T-helper 2 cell treated with Interferon-gamma antibody and Interleukin-4, amounts not matched to agents 100 ng/mL and 5 ng/mL, for 36 hours (primary cell): ENCODE results near the gene ZNF414. TPM values are rescaled to one million over a fixed set of nuclear protein-coding genes. Genes with fewer than 3 reads are reported as not detected.
"Not testable (repeated sequence)": the region's sequence is repeated elsewhere in the genome, so short reads cannot be mapped to it uniquely, and the experiment has no call there.

Experiments used
- intact Hi-C: fragments of 100-400 bp; cut with micrococcal nuclease; formaldehyde crosslinking; loops from one replicate; pipeline ENCODE4 v1.15.1; 2023
- total RNA-seq: library from RNA; stranded (reverse); gene quantifications from 2 replicates; pipeline ENCODE4 v1.2.3, GENCODE V29; 2022

The ZNF414 gene
- 32.7 and 38.4 TPM in 2 replicates for total RNA-seq

DNA sequence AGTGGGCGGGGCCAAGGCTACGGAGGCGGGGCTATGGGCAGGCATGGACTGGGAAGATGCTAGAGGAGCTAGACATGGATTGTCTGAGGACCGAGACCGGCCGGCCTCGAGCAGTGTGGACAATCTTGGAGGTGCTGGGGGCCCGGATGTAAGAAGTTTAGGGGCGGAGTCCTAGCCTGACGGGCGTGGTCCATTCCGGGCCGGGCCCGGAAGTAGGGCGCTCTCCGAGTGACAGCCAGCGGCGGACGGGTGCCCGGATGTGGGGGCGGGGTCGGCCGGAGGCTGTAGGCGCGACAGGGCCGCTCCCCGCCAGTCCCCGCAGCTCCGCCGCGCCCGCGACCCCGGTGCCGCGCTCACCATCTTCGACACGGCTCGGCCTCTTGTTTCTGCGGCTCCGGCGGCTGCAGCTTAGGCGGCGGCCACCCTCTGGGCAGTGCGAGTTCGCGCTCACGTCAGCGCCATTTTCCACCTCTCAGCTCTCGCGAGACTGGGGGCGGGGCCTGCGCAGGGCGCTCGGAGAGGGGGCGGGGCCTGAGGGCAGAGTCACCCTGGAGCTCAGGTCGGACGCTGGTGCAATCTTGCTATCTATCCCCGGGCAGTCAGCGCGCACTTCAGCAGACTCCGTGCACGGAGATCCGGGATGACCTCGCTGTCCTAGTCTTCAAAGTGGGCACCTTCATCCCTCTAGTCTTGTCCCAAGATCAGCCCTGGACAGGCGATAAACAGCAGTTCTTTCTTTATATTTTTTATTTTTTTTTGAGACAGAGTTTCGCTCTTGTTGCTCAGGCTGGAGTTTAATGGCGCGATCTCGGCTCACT, at the start of gene ZNF414:
ZNF414 (minus strand) TSS at position 481 of the 818 bp plus-strand sequence; CDS start at position 360, 121 bp downstream.
- intact Hi-C loops, result loop anchor here (1.0 to 2.0 kb wide), 3 partner anchors 70 to 123 kb away; partner anchors contain the start of genes HNRNPM, MARCHF2 and RAB11B

DNA sequence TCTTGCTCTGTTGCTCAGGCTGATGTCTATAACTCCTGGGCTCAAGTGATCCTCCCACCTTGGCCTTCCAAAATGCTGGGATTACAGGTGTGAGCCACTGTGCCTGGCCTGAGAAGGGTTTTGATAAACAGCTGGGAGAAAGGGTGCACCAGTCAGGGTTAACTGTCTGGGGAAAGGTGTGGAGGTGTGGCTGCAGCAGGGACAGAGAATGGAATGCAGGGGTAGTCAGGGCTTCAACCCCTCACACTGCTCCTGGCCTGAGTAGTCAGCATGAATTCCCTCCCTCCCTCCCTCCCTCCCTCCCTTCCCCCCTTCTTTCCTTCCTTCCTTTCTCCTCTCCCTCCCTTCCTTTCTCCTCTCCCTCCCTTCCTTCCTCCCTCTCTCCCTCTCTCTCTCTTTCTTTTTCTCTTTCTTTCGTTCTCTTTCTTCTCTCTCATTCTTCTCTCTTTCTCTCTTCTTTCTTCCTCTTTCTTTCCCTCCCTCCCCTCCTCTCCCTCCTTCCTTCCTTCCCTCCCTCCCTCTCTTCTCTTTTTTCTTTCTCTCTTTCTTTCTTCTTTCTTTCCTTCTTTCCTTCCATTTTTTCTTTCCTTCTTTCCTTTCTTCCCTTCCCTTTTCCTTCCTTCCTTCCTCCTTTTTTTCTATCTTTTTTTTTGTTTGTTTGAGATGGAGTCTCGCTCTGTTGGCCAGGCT, 47.3 kb upstream of the ZNF414 start:
- intact Hi-C loops, result no loop called here

DNA sequence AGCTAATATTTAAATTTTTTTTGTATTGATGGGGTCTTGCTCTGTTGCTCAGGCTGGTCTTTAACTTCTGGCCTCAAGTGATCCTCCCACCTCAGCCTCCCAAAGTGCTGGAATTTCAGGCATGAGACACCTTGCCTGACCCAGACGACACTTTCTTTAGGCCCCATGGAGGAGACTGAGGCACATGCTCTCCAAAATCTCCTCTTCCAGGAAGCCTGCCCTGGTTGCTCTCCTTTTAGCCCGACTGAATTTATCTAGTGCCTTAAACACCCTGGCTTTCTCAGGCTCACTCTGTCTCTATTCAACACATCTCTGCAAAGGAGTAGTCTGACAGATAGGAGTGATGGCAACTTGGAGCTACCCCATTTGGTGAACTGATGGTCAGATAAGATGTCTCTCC, 44.4 kb upstream of the ZNF414 start:
- intact Hi-C loops, result no loop called here

- intact Hi-C loops, result no loop called here
These were observed 43.8 kb upstream of the ZNF414 start for GRCh38 chr19:8557642-8558238.

- intact Hi-C loops, result not testable (repeated sequence)
These were observed 39.8 kb upstream of the ZNF414 start for GRCh38 chr19:8553729-8554128.

GRCh38 chr19:8552810-8553209, 38.8 kb upstream of the ZNF414 start:
- intact Hi-C loops, result no loop called here

- intact Hi-C loops, result no loop called here
These were observed 36.1 kb upstream of the ZNF414 start for GRCh38 chr19:8550070-8550469.

- intact Hi-C loops, result no loop called here
These were observed 31.8 kb upstream of the ZNF414 start for GRCh38 chr19:8545743-8546142.

- intact Hi-C loops, result no loop called here
These were observed 30.2 kb upstream of the ZNF414 start for GRCh38 chr19:8544168-8544567.

DNA sequence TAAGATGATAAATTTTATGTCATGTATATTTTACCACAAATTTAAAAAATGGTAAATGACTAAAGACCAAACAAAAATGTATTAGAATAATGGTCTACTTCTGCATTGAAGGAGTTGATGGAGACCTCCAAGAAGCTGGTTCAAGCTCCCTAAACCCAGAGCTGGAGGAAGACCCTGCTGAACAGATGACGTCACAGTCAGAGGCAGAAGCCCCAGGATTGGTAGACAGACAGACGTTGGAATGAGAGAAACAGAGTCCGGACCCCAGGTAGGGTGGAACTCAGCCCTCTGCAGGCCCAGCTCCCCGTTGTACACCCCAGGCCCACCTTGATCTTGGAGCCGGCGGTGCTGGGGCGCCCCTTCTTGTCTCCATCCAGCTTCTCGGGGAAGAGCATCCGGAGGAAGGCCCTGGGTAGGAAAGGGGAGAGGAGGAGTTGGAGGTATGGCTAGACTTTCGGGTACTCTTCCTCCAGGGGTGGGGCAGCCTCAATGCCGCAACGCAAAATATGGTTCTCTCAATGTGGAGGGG, 25.7 kb upstream of the ZNF414 start:
- intact Hi-C loops, result no loop called here

DNA sequence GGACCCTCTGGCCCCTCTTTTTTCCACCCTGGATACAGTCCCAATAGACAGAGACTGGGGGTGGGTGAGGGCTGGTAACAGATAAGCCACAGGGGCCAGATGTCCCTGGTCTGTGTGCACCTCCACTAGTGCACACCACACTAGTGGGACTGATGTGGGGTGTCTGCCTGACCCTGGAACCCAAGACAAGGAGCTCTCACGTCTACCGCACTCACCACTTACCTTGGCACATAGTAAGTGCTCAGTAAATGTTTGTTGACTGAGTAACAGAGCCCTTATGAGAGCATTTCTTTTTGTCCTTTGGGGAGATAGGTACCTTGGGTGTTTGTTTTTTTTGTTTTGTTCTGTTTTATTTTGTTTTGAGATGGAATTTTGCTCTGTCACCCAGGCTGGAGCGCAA, 23.1 kb upstream of the ZNF414 start:
- intact Hi-C loops, result no loop called here

- intact Hi-C loops, result no loop called here
These were observed 22.3 kb upstream of the ZNF414 start for GRCh38 chr19:8536282-8536681.

GRCh38 chr19:8532225-8532624, 18.3 kb upstream of the ZNF414 start:
- intact Hi-C loops, result no loop called here

DNA sequence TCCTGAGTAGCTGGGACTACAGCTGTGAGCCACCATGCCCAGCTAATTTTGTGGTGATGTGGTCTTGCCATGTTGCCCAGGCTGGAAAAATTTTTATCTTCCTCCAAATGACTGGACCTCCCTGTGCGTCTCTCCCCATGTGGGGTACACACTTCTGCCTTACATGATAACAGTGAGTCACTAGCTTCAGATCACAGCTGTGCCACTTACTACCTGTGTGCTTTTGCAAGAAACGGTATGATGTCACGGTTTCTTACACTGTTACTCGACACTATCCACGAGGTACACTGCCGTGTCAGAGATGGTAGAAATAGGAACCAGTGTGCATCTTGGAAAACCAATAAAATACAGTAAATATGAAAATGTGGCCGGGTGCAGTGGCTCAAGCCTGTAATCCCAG, 17.5 kb upstream of the ZNF414 start:
- intact Hi-C loops, result no loop called here

- intact Hi-C loops, result no loop called here
These were observed 16.2 kb upstream of the ZNF414 start for GRCh38 chr19:8530061-8530679.

DNA sequence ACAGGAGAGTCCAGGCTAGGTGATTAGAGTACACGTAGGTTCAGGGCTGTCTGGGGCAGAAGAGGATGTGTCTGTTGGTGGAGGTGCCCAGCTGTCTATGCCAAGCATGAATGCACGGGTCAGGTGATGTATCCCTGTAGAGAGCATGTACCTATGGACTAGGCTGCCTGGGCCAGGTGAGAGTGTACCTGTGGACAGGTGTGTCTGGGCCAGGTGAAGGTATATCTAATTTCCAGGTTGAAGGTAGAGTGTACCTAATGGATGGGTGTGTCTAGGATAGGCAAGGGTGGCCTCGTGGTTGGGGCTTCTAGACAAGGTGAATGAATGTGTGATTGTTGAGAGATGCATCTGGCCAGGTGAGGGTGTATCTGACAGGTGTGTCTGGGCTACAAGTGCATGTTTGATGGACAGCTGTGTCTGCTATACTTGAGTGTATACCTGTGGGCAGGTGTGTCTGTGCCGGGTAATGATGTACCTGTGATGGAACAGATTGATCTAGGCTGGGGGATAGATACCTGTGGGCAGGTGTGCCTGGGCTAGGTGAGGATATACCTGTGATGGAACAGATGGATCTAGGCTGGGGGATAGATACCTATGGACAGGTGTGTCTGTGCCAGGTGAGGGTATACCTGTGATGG, 15.5 kb upstream of the ZNF414 start:
- intact Hi-C loops, result no loop called here

DNA sequence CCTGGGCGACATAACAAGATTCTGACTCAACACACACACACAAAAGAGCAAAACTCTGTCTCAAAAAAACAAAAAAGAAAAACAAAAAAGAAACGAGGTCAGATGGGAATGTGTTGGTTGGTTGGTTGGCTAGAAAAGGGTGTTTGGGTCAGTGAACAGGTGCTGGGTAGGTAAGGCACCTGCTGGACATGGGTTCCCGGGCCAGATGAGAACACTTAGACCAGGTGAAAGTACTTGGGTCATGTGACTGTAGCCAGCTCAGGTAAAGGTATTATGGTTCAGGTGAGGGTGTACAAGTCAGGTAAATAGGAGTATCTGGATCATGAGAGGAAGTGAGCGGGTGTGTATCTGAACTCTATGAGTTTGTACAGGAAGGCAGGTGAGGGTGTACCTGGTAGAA, 14.5 kb upstream of the ZNF414 start:
- intact Hi-C loops, result no loop called here

DNA sequence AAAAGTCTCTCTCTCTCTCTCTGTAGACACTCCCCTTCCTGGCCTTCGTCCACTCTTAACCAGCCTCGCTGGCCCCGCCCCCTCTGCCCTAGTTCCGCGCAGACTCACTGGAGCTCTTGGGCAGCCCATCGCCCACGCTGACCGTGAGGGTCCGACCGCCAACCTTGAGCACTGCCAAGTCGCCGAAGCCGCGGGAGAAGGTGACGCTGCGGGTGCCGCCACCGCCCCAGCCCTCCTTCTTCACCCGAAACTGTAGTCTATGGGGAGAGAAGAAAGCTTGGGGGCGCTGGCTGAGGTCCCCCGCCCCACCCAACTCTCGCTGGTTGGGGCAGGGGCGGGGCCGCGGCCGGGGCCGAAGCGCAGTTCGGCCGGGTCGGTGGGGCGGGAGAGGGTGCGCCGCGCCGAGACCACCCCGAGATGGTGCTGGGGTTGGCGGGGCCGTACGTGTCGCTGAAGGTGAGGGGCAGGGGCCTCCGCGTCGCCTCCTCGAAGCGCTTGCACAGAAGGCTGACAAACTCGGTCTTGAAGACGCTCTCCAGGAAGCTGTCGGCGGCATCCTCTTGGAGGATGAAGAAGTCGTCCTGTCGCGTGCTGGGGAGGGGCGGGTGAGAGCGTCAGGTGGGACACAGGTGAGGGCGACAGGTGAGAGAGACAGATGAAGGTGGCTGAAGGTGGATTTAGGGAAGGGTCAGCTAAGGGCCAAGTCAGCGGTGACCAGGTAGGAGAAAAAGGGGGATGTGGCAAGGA, 12.6 kb upstream of the ZNF414 start:
- intact Hi-C loops, result no loop called here

GRCh38 chr19:8525401-8525684, 11.4 kb upstream of the ZNF414 start:
- intact Hi-C loops, result no loop called here

DNA sequence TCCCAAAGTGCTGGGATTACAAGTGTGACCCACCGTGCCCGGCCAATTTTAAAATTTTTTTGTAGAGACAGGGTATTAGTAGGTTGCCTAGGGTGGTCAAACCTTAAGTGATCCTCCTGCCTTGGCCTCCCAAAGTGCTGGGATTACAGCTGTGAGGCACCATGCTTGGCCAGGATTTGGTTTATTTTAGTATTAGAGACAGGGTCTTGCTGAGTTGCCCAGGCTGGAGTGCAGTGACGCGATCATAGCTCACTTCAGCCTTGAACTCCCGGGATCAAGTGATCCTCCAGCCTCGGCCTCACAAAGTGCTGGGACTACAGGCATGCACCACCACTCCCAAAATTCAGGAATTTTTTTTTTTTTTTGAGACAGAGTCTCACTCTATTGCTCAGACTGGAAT, 5.4 kb upstream of the ZNF414 start:
- intact Hi-C loops, result no loop called here

DNA sequence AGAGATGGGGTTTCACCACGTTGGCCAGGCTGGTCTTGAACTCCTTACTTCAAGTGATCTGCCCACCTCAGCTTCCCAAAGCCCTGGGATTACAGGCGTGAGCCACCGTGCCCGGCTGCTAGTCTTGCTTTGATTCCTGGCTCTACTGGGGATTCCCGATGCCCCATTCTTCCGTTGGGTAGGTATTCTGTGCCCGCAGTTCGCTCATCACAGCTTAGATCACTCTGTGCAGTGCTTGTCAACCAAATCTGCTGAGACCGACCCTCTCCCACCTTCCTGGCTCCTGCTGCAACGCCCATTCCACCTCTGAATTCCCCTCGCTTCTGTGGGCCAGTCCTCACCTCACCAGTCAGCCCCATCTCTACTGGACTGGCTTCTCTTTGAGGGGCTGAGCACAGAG, 4.6 kb upstream of the ZNF414 start:
- intact Hi-C loops, result no loop called here
